Hepatocyte (in vitro differentiated cells): ENCODE data around the gene NT5E. TPM values are rescaled to one million over a fixed set of nuclear protein-coding genes. Genes with fewer than 3 reads are reported as not detected.

ENCODE experiments used
- DNase-seq: peaks from one replicate; pipeline ENCODE4 v3.0.0-alpha.2; 2016; ENCODE audit warnings: low spot score
- H2AFZ ChIP-seq: fragments of 200-600 bp; sonication (generic); 2 replicates; pipeline ENCODE4 v1.6.0; 2016; ENCODE audit warnings: antibody characterized with exemption, mild to moderate bottlenecking
- H3K27ac ChIP-seq: fragments of 200-600 bp; sonication (generic); 2 replicates; pipeline ENCODE4 v1.5.1; 2016; ENCODE audit warnings: mild to moderate bottlenecking
- H3K27me3 ChIP-seq: fragments of 200-600 bp; sonication (generic); 2 replicates; pipeline ENCODE4 v1.6.1; 2016
- H3K36me3 ChIP-seq: fragments of 200-600 bp; sonication (generic); replicated peaks from 2 replicates; pipeline ENCODE4 v1.5.1; 2016; ENCODE audit warnings: low read depth; ENCODE audit not compliant: insufficient read depth
- H3K4me1 ChIP-seq: fragments of 200-600 bp; sonication (generic); 2 replicates; pipeline ENCODE4 v1.5.1; 2016; ENCODE audit warnings: mild to moderate bottlenecking, moderate library complexity; ENCODE audit not compliant: insufficient read depth
- H3K4me2 ChIP-seq: fragments of 200-600 bp; sonication (generic); 2 replicates; pipeline ENCODE4 v1.6.0; 2016
- H3K4me3 ChIP-seq: fragments of 200-600 bp; sonication (generic); 2 replicates; pipeline ENCODE4 v1.5.1; 2016; ENCODE audit warnings: mild to moderate bottlenecking
- H3K79me2 ChIP-seq: fragments of 200-600 bp; sonication (generic); 2 replicates; pipeline ENCODE4 v1.6.0; 2017; ENCODE audit warnings: mild to moderate bottlenecking
- H3K9me2 ChIP-seq: fragments of 200-600 bp; sonication (generic); replicated peaks from 2 replicates; pipeline ENCODE4 v1.6.0; 2017; ENCODE audit warnings: mild to moderate bottlenecking; ENCODE audit not compliant: insufficient read depth
- H3K9me3 ChIP-seq: fragments of 200-600 bp; sonication (generic); 2 replicates; pipeline ENCODE4 v1.5.1; 2016; ENCODE audit warnings: low read depth, mild to moderate bottlenecking
- H4K20me1 ChIP-seq: fragments of 200-600 bp; sonication (generic); 2 replicates; pipeline ENCODE4 v1.6.0; 2016; ENCODE audit warnings: mild to moderate bottlenecking; ENCODE audit not compliant: insufficient read depth, poor library complexity, severe bottlenecking
- EZH2 ChIP-seq: fragments of 200-600 bp; sonication (generic); IDR thresholded peaks from 2 replicates; pipeline ENCODE4 v1.6.1; 2016; ENCODE audit warnings: antibody characterized with exemption, mild to moderate bottlenecking, borderline replicate concordance
- EZH2phosphoT487 ChIP-seq: fragments of 200-600 bp; sonication (generic); IDR thresholded peaks from one replicate; pipeline ENCODE4 v1.6.1; 2018; ENCODE audit warnings: antibody characterized with exemption, mild to moderate bottlenecking, low read depth, moderate library complexity; ENCODE audit not compliant: unreplicated experiment, severe bottlenecking
- WGBS: methylation state at CpG from one replicate; pipeline ENCODE4 v1.1.6; 2016; ENCODE audit warnings: low lambda C conversion rate; ENCODE audit errors: missing lambda C conversion rate; 5-methylcytosine and 5-hydroxymethylcytosine counted together
- polyA plus RNA-seq: library from polyadenylated mRNA; unstranded; fragments of >200 nt; fragmentation: Nextera tagmentation; extraction: Ambion mirVana; gene quantifications from 2 replicates; pipeline ENCODE4 v1.2.1, GENCODE V29; 2016
- total RNA-seq: library from RNA; depleted of rRNA; stranded (reverse); fragments of >200 nt; gene quantifications from 2 replicates; pipeline ENCODE4 v1.2.3, GENCODE V29; 2014
- TF ChIP-seq, protein P1 (sequence below): fragments of 200-600 bp; sonication (generic); IDR thresholded peaks from 2 replicates; pipeline ENCODE4 v1.5.1; 2016; ENCODE audit warnings: antibody characterized with exemption, mild to moderate bottlenecking; ENCODE audit not compliant: poor library complexity

The NT5E gene
- total and polyA plus RNA-seq, 2 experiments from 2014 or later: 1.8 to 3.0 TPM

DNA sequence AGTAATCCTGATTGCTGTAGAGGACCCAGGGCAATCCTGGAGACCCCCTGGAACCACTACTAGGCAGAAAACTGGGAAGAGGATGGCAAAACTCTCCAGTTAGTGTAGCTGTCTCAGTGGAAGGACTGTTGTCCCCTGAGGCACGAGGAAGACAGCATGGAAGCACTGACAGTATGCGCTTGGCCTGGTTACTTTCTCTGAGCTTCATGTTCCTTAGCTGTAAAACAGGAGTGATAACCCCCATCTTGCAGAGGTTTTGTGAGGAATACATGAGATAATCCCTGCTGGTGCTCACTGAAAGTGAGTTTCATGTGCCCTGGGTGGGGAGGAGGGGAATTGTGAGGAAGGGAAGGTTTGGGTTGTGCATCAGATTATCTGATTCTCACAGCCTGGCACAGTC is 3.2 kb downstream of the NT5E start:
- Histone ChIP-seq H4K20me1 (no peaks in the 10 kb centered on the region), H3K9me2 (no peaks in the 10 kb centered on the region), H3K27me3 (peaks cover 33% of the 10 kb centered on the region), H3K4me3 (no peak overlapping the region), H3K4me2 (peak overlapping the region; percentile 17), H3K36me3 (no peaks in the 10 kb centered on the region), H3K27ac (peak overlapping the region; percentile 25), H3K9me3 (no peaks in the 10 kb centered on the region), H3K79me2 (no peaks in the 10 kb centered on the region), H3K4me1 (peaks cover 16% of the 10 kb centered on the region), H2AFZ (no peak overlapping the region)
- DNase-seq: no peak
- no peak for TF ChIP-seq EZH2phosphoT487
- TF ChIP-seq, protein P1, sequence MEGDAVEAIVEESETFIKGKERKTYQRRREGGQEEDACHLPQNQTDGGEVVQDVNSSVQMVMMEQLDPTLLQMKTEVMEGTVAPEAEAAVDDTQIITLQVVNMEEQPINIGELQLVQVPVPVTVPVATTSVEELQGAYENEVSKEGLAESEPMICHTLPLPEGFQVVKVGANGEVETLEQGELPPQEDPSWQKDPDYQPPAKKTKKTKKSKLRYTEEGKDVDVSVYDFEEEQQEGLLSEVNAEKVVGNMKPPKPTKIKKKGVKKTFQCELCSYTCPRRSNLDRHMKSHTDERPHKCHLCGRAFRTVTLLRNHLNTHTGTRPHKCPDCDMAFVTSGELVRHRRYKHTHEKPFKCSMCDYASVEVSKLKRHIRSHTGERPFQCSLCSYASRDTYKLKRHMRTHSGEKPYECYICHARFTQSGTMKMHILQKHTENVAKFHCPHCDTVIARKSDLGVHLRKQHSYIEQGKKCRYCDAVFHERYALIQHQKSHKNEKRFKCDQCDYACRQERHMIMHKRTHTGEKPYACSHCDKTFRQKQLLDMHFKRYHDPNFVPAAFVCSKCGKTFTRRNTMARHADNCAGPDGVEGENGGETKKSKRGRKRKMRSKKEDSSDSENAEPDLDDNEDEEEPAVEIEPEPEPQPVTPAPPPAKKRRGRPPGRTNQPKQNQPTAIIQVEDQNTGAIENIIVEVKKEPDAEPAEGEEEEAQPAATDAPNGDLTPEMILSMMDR: no peak
- no peak for TF ChIP-seq EZH2
- WGBS: 89% methylated on average over 2 of the region's 2 CpGs

DNA sequence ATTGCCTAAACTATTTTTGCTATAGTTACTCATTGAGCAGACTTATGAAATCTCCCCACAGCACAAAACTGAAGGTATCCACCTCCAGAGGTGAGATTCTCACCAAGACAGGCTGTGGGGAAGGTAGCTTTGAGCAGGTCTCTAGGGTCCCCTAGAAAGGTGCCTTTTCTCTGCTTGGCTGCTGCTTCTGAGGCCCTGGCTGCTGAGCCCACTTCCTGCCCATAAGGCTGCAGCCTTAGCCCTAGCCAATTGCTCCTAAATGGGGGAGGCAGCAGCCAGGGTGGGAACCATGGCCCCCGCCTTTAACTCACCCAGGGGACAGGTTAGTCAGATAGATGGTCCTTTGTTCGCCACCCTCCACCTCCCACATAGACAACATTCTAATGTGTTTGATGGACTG is 3.6 kb downstream of the NT5E start:
- H3K4me2 ChIP-seq: no peak overlapping the region
- no peak overlapping the region for H3K27ac ChIP-seq
- 91% methylated on average over 2 of the region's 2 CpGs for WGBS

DNA sequence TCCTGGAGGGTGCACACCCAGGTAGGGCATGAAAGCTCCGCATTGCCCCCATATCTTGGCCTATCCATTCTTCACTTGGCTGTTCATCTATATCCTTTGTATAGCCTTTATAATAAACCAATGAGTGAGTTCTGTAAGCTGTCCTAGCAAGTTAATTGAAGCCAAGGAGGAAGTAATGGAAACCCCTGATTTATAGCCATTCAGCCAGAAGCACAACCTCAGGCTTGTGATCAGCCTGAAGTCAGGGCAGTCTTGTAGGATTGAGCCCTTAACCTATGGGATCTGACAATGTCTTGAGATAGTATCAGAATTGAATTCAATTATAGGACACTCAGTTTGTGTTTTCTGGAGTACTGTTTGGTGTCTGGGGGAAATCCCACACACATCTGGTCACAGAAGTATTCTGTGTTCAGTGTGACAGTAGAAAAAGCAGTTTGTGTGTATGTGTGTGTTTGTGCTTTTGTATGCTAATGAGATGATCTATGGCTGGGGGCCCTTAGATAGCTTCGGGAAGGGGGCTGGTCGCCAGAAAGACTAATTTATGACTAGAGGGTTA is 5.7 kb downstream of the NT5E start:
- no peak for DNase-seq
- WGBS: 82% methylated on average over 3 of the region's 3 CpGs
- no peaks in the 10 kb centered on the region for H4K20me1 ChIP-seq

More for the DNA sequence above, 3.6 kb downstream of the NT5E start:
- Histone ChIP-seq H3K4me1 (peaks cover 16% of the 10 kb centered on the region), H3K9me3 (no peaks in the 10 kb centered on the region), H3K79me2 (no peaks in the 10 kb centered on the region), H4K20me1 (no peaks in the 10 kb centered on the region), H3K36me3 (no peaks in the 10 kb centered on the region), H3K27me3 (peaks cover 28% of the 10 kb centered on the region), H2AFZ (no peak overlapping the region), H3K9me2 (no peaks in the 10 kb centered on the region), H3K4me3 (no peak overlapping the region)
- DNase-seq: no peak
- TF ChIP-seq EZH2phosphoT487 (no peak), EZH2 (no peak)
- TF ChIP-seq, protein P1: no peak

More for the DNA sequence above, 5.7 kb downstream of the NT5E start:
- H3K9me3 ChIP-seq: no peaks in the 10 kb centered on the region
- H3K79me2 ChIP-seq: no peaks in the 10 kb centered on the region
- H3K27ac ChIP-seq: no peak overlapping the region
- TF ChIP-seq, protein P1: no peak
- no peak for TF ChIP-seq EZH2
- no peak for TF ChIP-seq EZH2phosphoT487
- no peak overlapping the region for H3K4me2 ChIP-seq
- peaks cover 8% of the 10 kb centered on the region for H3K27me3 ChIP-seq
- no peak overlapping the region for H3K4me3 ChIP-seq
- peaks cover 16% of the 10 kb centered on the region for H3K4me1 ChIP-seq
- H3K36me3 ChIP-seq: no peaks in the 10 kb centered on the region
- H2AFZ ChIP-seq: no peak overlapping the region
- H3K9me2 ChIP-seq: no peaks in the 10 kb centered on the region
